OCI-LY3 (cell line): ENCODE results near the gene MND1.

Experiments used
- H2AFZ ChIP-seq: fragments of 200-600, 300-600 bp; shearing (Covaris generic); 2 replicates; pipeline ENCODE4 v1.6.0; 2014; ENCODE audit warnings: antibody characterized with exemption, low read depth, low read length
- H3K27ac ChIP-seq: fragments of 200-600, 300-600 bp; sonication (generic); 2 replicates; pipeline ENCODE4 v1.5.1; 2014; ENCODE audit warnings: mild to moderate bottlenecking, low read length, moderate library complexity, mixed read lengths
- H3K27me3 ChIP-seq: fragments of 200-600, 300-600 bp; sonication (generic); 2 replicates; pipeline ENCODE4 v1.6.1; 2014; ENCODE audit warnings: low read depth, low read length, mixed read lengths
- H3K36me3 ChIP-seq: fragments of 200-600, 300-600 bp; sonication (generic); replicated peaks from 2 replicates; pipeline ENCODE3; 2014; ENCODE audit warnings: low read depth, low read length, mixed read lengths
- H3K4me1 ChIP-seq: fragments of 300-600, 200-600 bp; sonication (generic); 2 replicates; pipeline ENCODE4 v1.6.1; 2014; ENCODE audit warnings: low read length, mixed read lengths
- H3K4me2 ChIP-seq: fragments of 200-600, 300-600 bp; sonication (generic); 2 replicates; pipeline ENCODE4 v1.6.1; 2014; ENCODE audit warnings: low read length, mixed read lengths
- H3K4me3 ChIP-seq: fragments of 300-600, 200-600 bp; sonication (generic); 2 replicates; pipeline ENCODE4 v1.5.1; 2014; ENCODE audit warnings: antibody characterized with exemption, mild to moderate bottlenecking, low read length, moderate library complexity
- H3K79me2 ChIP-seq: fragments of 300-600, 200-600 bp; shearing (Covaris generic); 2 replicates; pipeline ENCODE4 v1.6.1; 2014; ENCODE audit warnings: mild to moderate bottlenecking, low read length, mixed read lengths
- H3K9ac ChIP-seq: fragments of 300-600, 200-600 bp; shearing (Covaris generic); 2 replicates; pipeline ENCODE4 v1.6.0; 2014; ENCODE audit warnings: mild to moderate bottlenecking, low read length, moderate library complexity
- H3K9me3 ChIP-seq: fragments of 200-600, 300-600 bp; shearing (Covaris generic); 2 replicates; pipeline ENCODE4 v1.6.1; 2014; ENCODE audit warnings: low read length, mixed read lengths; ENCODE audit not compliant: insufficient read depth
- H4K20me1 ChIP-seq: fragments of 200-600, 300-600 bp; sonication (generic); 2 replicates; pipeline ENCODE4 v1.6.1; 2016; ENCODE audit warnings: low read length, mixed read lengths; ENCODE audit not compliant: insufficient read depth
- CTCF ChIP-seq: fragments of 200-600, 300-600 bp; sonication (generic); IDR thresholded peaks from 2 replicates; pipeline ENCODE4 v1.5.1; 2014; ENCODE audit warnings: antibody characterized with exemption, low read length, low read depth
- EZH2phosphoT487 ChIP-seq: fragments of 200-600 bp; shearing (Covaris generic); IDR thresholded peaks from 2 replicates; pipeline ENCODE4 v1.6.1; 2018; ENCODE audit warnings: antibody characterized with exemption, mixed run types, low read depth

The MND1 gene

GRCh38 chr4:153346031-153346430 is 1.5 kb downstream of the MND1 start:
- no peaks in the 10 kb centered on the region for H3K9me3 ChIP-seq
- peak overlapping the region; percentile 79 for H3K4me3 ChIP-seq
- H3K4me2 ChIP-seq = peak overlapping the region; percentile 83
- H3K79me2 ChIP-seq = peaks cover 56% of the 10 kb centered on the region
- peaks cover 2% of the 10 kb centered on the region; the same call in 1 of the 2 replicates for H4K20me1 ChIP-seq
- no peak for TF ChIP-seq CTCF
- TF ChIP-seq EZH2phosphoT487 = no peak
- peaks cover 50% of the 10 kb centered on the region for H3K4me1 ChIP-seq
- no peak overlapping the region for H3K27ac ChIP-seq
- H2AFZ ChIP-seq = no peak overlapping the region
- H3K9ac ChIP-seq = peak overlapping the region; percentile 82
- no peaks in the 10 kb centered on the region for H3K27me3 ChIP-seq
- H3K36me3 ChIP-seq = peaks cover 6% of the 10 kb centered on the region

- H3K9ac ChIP-seq = no peak overlapping the region
- H3K27ac ChIP-seq = no peak overlapping the region
- TF ChIP-seq CTCF (peak; percentile 45), EZH2phosphoT487 (no peak)
- peaks cover 44% of the 10 kb centered on the region for H3K4me1 ChIP-seq
- no peaks in the 10 kb centered on the region for H3K9me3 ChIP-seq
- H4K20me1 ChIP-seq = peaks cover 2% of the 10 kb centered on the region; the same call in 1 of the 2 replicates
- peaks cover 56% of the 10 kb centered on the region for H3K79me2 ChIP-seq
- H3K4me3 ChIP-seq = no peak overlapping the region
- H2AFZ ChIP-seq = no peak overlapping the region
- no peaks in the 10 kb centered on the region for H3K27me3 ChIP-seq
- H3K36me3 ChIP-seq = peaks cover 9% of the 10 kb centered on the region
- peak overlapping the region; percentile 83; the same call in 1 of the 2 replicates for H3K4me2 ChIP-seq
These were observed 2.1 kb downstream of the MND1 start for GRCh38 chr4:153346563-153346962.

- H3K9me3 ChIP-seq = no peaks in the 10 kb centered on the region
- no peak overlapping the region for H3K9ac ChIP-seq
- no peak overlapping the region for H2AFZ ChIP-seq
- H3K4me3 ChIP-seq = no peak overlapping the region
- H3K4me1 ChIP-seq = peaks cover 39% of the 10 kb centered on the region
- H3K27ac ChIP-seq = no peak overlapping the region
- peaks cover 2% of the 10 kb centered on the region; the same call in 1 of the 2 replicates for H4K20me1 ChIP-seq
- peaks cover 57% of the 10 kb centered on the region for H3K79me2 ChIP-seq
- H3K36me3 ChIP-seq = peaks cover 9% of the 10 kb centered on the region
- H3K4me2 ChIP-seq = no peak overlapping the region
- no peak for TF ChIP-seq EZH2phosphoT487
- no peak for TF ChIP-seq CTCF
- no peaks in the 10 kb centered on the region for H3K27me3 ChIP-seq
These were observed 2.6 kb downstream of the MND1 start for GRCh38 chr4:153347117-153347516.

- H3K79me2 ChIP-seq = peaks cover 59% of the 10 kb centered on the region
- H3K36me3 ChIP-seq = peaks cover 9% of the 10 kb centered on the region
- H3K9ac ChIP-seq = no peak overlapping the region
- no peak overlapping the region for H3K4me2 ChIP-seq
- no peak overlapping the region for H3K27ac ChIP-seq
- H3K9me3 ChIP-seq = no peaks in the 10 kb centered on the region
- H2AFZ ChIP-seq = no peak overlapping the region
- no peak overlapping the region for H3K4me3 ChIP-seq
- H3K27me3 ChIP-seq = no peaks in the 10 kb centered on the region
- TF ChIP-seq CTCF = no peak
- TF ChIP-seq EZH2phosphoT487 = no peak
- peaks cover 37% of the 10 kb centered on the region for H3K4me1 ChIP-seq
- H4K20me1 ChIP-seq = peaks cover 2% of the 10 kb centered on the region; the same call in 1 of the 2 replicates
These were observed 3.5 kb downstream of the MND1 start for GRCh38 chr4:153348006-153348405.
